ENCODE data around the gene HERC2.
A peak's percentile ranks its signal among the peaks of the same experiment; 100 is the strongest.
"Not testable (repeated sequence)": the region's sequence is repeated elsewhere in the genome, so short reads cannot be mapped to it uniquely, and the experiment has no call there.

HERC2 gene

GRCh38 chr15:28243901-28244300 lies 78.1 kb downstream of the HERC2 start:
- TF ChIP-seq, protein P1, sequence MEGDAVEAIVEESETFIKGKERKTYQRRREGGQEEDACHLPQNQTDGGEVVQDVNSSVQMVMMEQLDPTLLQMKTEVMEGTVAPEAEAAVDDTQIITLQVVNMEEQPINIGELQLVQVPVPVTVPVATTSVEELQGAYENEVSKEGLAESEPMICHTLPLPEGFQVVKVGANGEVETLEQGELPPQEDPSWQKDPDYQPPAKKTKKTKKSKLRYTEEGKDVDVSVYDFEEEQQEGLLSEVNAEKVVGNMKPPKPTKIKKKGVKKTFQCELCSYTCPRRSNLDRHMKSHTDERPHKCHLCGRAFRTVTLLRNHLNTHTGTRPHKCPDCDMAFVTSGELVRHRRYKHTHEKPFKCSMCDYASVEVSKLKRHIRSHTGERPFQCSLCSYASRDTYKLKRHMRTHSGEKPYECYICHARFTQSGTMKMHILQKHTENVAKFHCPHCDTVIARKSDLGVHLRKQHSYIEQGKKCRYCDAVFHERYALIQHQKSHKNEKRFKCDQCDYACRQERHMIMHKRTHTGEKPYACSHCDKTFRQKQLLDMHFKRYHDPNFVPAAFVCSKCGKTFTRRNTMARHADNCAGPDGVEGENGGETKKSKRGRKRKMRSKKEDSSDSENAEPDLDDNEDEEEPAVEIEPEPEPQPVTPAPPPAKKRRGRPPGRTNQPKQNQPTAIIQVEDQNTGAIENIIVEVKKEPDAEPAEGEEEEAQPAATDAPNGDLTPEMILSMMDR (conservative IDR thresholded peaks at IDR 0.05; ENCODE audit: low read depth) = no peak
- CTCF ChIA-PET = no interaction called here
- DNase-seq (ENCODE audit: low spot score) = no peak
- POLR2A ChIA-PET (ENCODE audit: low non-redundant PET) = no interaction called here
- no peak overlapping the region for H3K27ac ChIP-seq

- H3K27ac ChIP-seq = no peak overlapping the region
- ChIA-PET POLR2A (ENCODE audit: low non-redundant PET) (no interaction called here), CTCF (interaction anchor here (0.6 kb wide), 1 partner anchor 70 kb away, joined by 3 read pairs; no protein-coding TSS in a partner anchor)
- TF ChIP-seq, protein P1 (conservative IDR thresholded peaks at IDR 0.05; ENCODE audit: low read depth) = no peak
- DNase-seq (ENCODE audit: low spot score) = no peak
These were observed 78.6 kb downstream of the HERC2 start for GRCh38 chr15:28243399-28243798.

- CTCF ChIA-PET; POLR2A ChIA-PET (ENCODE audit: low non-redundant PET); DNase-seq (ENCODE audit: low spot score); H3K27ac ChIP-seq: not testable (repeated sequence)
These were observed 83.7 kb downstream of the HERC2 start for GRCh38 chr15:28238296-28238695.

GRCh38 chr15:28231743-28232142 lies 90.2 kb downstream of the HERC2 start:
- H3K27ac ChIP-seq; CTCF ChIA-PET; POLR2A ChIA-PET (ENCODE audit: low non-redundant PET); DNase-seq (ENCODE audit: low spot score): not testable (repeated sequence)

GRCh38 chr15:28231336-28231735 lies 90.6 kb downstream of the HERC2 start:
- POLR2A ChIA-PET (ENCODE audit: low non-redundant PET); CTCF ChIA-PET; DNase-seq (ENCODE audit: low spot score); H3K27ac ChIP-seq: not testable (repeated sequence)

GRCh38 chr15:28228990-28229640 lies 92.9 kb downstream of the HERC2 start:
- CTCF ChIA-PET; POLR2A ChIA-PET (ENCODE audit: low non-redundant PET); DNase-seq (ENCODE audit: low spot score); H3K27ac ChIP-seq: not testable (repeated sequence)

DNA sequence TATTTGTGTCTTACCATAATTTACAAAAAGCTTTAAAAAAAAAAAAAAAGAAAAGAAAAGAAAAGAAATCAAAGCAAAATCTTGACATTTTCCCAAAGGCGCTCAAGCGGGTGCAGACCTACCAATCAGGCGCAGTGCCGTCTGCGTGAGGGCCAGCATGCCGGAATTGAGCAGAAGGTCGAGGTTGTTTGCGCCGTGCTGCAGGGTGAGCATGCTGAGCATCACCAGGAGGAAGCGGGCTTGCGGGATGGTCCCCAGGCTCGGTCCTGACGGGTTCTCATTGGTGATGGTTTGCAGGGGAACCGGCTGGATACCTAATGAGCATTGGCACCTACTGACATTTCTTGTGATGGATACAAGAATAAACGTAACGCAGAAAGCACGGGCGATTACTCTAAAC lies 93.9 kb downstream of the HERC2 start:
- ChIA-PET POLR2A (ENCODE audit: low non-redundant PET) (no interaction called here), CTCF (no interaction called here)
- no peak overlapping the region for H3K27ac ChIP-seq
- TF ChIP-seq, protein P1 (conservative IDR thresholded peaks at IDR 0.05; ENCODE audit: low read depth) = no peak
- DNase-seq (ENCODE audit: low spot score) = no peak

- TF ChIP-seq, protein P1 (conservative IDR thresholded peaks at IDR 0.05; ENCODE audit: low read depth) = peak; percentile 30
- CTCF ChIA-PET = interaction anchor here (0.6 to 1.2 kb wide), 3 partner anchors 15 to 20 kb away, joined by 3 to 4 read pairs (median 3); no protein-coding TSS in a partner anchor
- POLR2A ChIA-PET (ENCODE audit: low non-redundant PET); H3K27ac ChIP-seq; DNase-seq (ENCODE audit: low spot score): not testable (repeated sequence)
These were observed 94.7 kb downstream of the HERC2 start for GRCh38 chr15:28227303-28227702.

DNA sequence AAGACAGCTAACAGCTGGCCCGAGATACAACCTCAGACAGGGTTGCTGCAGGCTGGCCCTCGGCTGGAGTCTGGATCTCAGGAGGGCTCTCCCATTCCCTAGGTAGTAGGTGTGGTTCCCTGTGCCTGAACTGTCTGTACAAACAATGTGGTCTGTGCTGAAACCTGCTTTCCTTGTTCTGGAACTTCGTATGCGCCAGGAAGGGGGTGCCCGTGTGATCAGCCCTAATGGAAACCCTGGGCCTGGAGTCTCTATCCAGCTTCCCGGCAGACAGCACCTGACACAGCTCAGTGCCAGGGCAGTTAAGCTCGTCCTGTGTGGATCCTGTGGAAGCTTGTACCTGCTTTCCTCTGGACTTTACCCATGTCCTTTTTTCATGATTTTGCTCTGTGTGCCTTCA lies 99.4 kb downstream of the HERC2 start:
- POLR2A ChIA-PET (ENCODE audit: low non-redundant PET); H3K27ac ChIP-seq; DNase-seq (ENCODE audit: low spot score); CTCF ChIA-PET: not testable (repeated sequence)

DNA sequence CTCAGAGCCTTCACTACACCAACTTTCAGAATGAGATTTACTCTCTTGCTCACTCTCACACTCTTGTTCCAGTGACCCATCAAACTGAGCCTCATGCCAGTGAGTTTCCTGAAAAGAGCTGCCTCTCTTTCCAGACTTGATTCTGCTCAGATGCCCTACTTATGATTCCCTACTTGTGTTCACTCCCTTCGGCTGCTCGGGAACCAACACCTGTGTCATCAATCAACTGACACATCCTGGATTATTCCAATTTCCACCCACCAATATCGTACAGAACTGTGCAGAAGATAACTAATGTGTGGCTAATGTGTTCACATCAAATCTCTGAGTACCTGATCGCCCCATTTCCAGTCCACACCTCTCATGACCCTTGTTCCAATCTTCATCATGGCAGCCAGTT lies 100.3 kb downstream of the HERC2 start:
- H3K27ac ChIP-seq; DNase-seq (ENCODE audit: low spot score); CTCF ChIA-PET; POLR2A ChIA-PET (ENCODE audit: low non-redundant PET): not testable (repeated sequence)

All from RWPE1 (cell line).